GM23338 (cell line): Measurements from ENCODE around the gene PIR. TPM values are rescaled to one million over a fixed set of nuclear protein-coding genes. Genes with fewer than 3 reads are reported as not detected.

ENCODE experiments used
- ATAC-seq: fragments of 200-7000 bp; cut with Tn5 transposase; 3 replicates; pipeline ENCODE4 v1.9.1; 2020
- DNase-seq: peaks from one replicate; pipeline ENCODE4 v3.0.0-alpha.2; 2015; ENCODE audit warnings: low spot score
- H2AFZ ChIP-seq: fragments of 200-600 bp; sonication (generic); 2 replicates; pipeline ENCODE4 v1.8.0; 2016; ENCODE audit warnings: antibody characterized with exemption, mild to moderate bottlenecking, moderate library complexity
- H3F3A ChIP-seq: fragments of 200-600 bp; sonication (generic); replicated peaks from 2 replicates; pipeline ENCODE4 v1.8.0; 2017; ENCODE audit warnings: antibody characterized with exemption, mixed run types, low read depth
- H3K27ac ChIP-seq: fragments of 200-600 bp; sonication (generic); 2 replicates; pipeline ENCODE4 v1.6.1; 2016; ENCODE audit warnings: low read depth
- H3K27me3 ChIP-seq: fragments of 200-600 bp; sonication (generic); 2 replicates; pipeline ENCODE4 v1.8.0; 2016; ENCODE audit warnings: mild to moderate bottlenecking, mixed run types, moderate library complexity; ENCODE audit not compliant: insufficient read depth
- H3K36me3 ChIP-seq: fragments of 200-600 bp; sonication (generic); 2 replicates; pipeline ENCODE4 v1.8.0; 2016; ENCODE audit warnings: mild to moderate bottlenecking; ENCODE audit not compliant: insufficient read depth
- H3K4me1 ChIP-seq: fragments of 200-600 bp; sonication (generic); 2 replicates; pipeline ENCODE4 v1.8.0; 2016; ENCODE audit warnings: mild to moderate bottlenecking, moderate library complexity; ENCODE audit not compliant: insufficient read depth
- H3K4me2 ChIP-seq: fragments of 200-600 bp; sonication (generic); 2 replicates; pipeline ENCODE4 v1.7.1; 2017; ENCODE audit warnings: mixed run types
- H3K4me3 ChIP-seq: fragments of 200-600 bp; sonication (generic); 2 replicates; pipeline ENCODE4 v1.6.1; 2016; ENCODE audit warnings: mixed run types
- H3K79me2 ChIP-seq: fragments of 200-600 bp; sonication (generic); replicated peaks from 2 replicates; pipeline ENCODE4 v1.8.0; 2017; ENCODE audit warnings: mild to moderate bottlenecking; ENCODE audit not compliant: insufficient read depth
- H3K9me2 ChIP-seq: fragments of 200-600 bp; sonication (generic); 2 replicates; pipeline ENCODE4 v1.8.0; 2017; ENCODE audit not compliant: insufficient read depth
- H4K20me1 ChIP-seq: fragments of 200-600 bp; sonication (generic); replicated peaks from 2 replicates; pipeline ENCODE4 v1.8.0; 2017; ENCODE audit warnings: mild to moderate bottlenecking; ENCODE audit not compliant: insufficient read depth
- H3K27ac Mint-ChIP-seq: 2 replicates; pipeline ENCODE4 v1.8.0; 2020; ENCODE audit warnings: inconsistent platforms, mild to moderate bottlenecking, moderate library complexity, mixed read lengths
- H3K27me3 Mint-ChIP-seq: 3 replicates; pipeline ENCODE4 v1.8.0; 2022; ENCODE audit warnings: low read depth, mild to moderate bottlenecking, moderate library complexity, mixed read lengths, inconsistent platforms; ENCODE audit not compliant: insufficient read depth, poor library complexity
- H3K36me3 Mint-ChIP-seq: 3 replicates; pipeline ENCODE4 v1.8.0; 2021; ENCODE audit warnings: low read depth, mild to moderate bottlenecking, inconsistent platforms, moderate library complexity, mixed read lengths
- H3K4me1 Mint-ChIP-seq: 3 replicates; pipeline ENCODE4 v1.8.0; 2020; ENCODE audit warnings: mild to moderate bottlenecking, inconsistent platforms, mixed read lengths
- H3K4me3 Mint-ChIP-seq: 3 replicates; pipeline ENCODE4 v1.8.0; 2021; ENCODE audit warnings: moderate library complexity, mild to moderate bottlenecking, inconsistent platforms, mixed read lengths
- H3K9me3 Mint-ChIP-seq: 3 replicates; pipeline ENCODE4 v1.8.0; 2020; ENCODE audit warnings: moderate library complexity, mild to moderate bottlenecking, inconsistent platforms, mixed read lengths
- CREB1 ChIP-seq: fragments of 250-450 bp; sonication (Bioruptor Pico); IDR thresholded peaks from 2 replicates; pipeline ENCODE4 v1.5.0; 2020; ENCODE audit warnings: low read depth, mild to moderate bottlenecking, moderate library complexity
- EZH2 ChIP-seq: fragments of 200-600 bp; sonication (generic); IDR thresholded peaks from one replicate; pipeline ENCODE4 v1.8.0; 2017; ENCODE audit warnings: antibody characterized with exemption, mild to moderate bottlenecking, low read depth; ENCODE audit not compliant: unreplicated experiment
- EZH2phosphoT487 ChIP-seq: fragments of 200-600 bp; sonication (generic); IDR thresholded peaks from one replicate; pipeline ENCODE4 v1.8.1; 2018; ENCODE audit warnings: antibody characterized with exemption; ENCODE audit not compliant: unreplicated experiment
- JUNB ChIP-seq: IDR thresholded peaks from one replicate; pipeline ENCODE4 v1.6.1; 2016; ENCODE audit warnings: antibody characterized with exemption; ENCODE audit not compliant: unreplicated experiment
- NANOG ChIP-seq: IDR thresholded peaks from 2 replicates; pipeline ENCODE4 v1.6.1; 2016; ENCODE audit warnings: antibody characterized with exemption, borderline replicate concordance
- STAT1 ChIP-seq: IDR thresholded peaks from one replicate; pipeline ENCODE4 v1.6.1; 2016; ENCODE audit warnings: antibody characterized with exemption; ENCODE audit not compliant: unreplicated experiment
- ZNF114 ChIP-seq: fragments of 250-450 bp; sonication (Bioruptor Pico); IDR thresholded peaks from 2 replicates; pipeline ENCODE4 v1.5.0; 2020; ENCODE audit warnings: mild to moderate bottlenecking, moderate library complexity
- polyA plus RNA-seq: library from polyadenylated mRNA; unstranded; fragments of >200 nt; fragmentation: Nextera tagmentation; extraction: Ambion mirVana; gene quantifications from 2 replicates; pipeline ENCODE4 v1.2.1, GENCODE V29; 2016
- total RNA-seq: library from RNA; depleted of rRNA; stranded (reverse); fragments of >200 nt; shearing (Covaris generic); gene quantifications from 2 replicates; pipeline ENCODE4 v1.2.3, GENCODE V29; 2014
- TF ChIP-seq, protein P1 (sequence below): IDR thresholded peaks from one replicate; pipeline ENCODE4 v1.6.1; 2018; ENCODE audit warnings: antibody characterized with exemption; ENCODE audit not compliant: unreplicated experiment
- TF ChIP-seq, protein P2 (sequence below): fragments of 250-450 bp; sonication (Bioruptor Pico); IDR thresholded peaks from 2 replicates; pipeline ENCODE4 v1.5.0; 2020; ENCODE audit warnings: mild to moderate bottlenecking, moderate library complexity
- TF ChIP-seq, protein P3 (sequence below): IDR thresholded peaks from 2 replicates; pipeline ENCODE4 v1.6.1; 2016; ENCODE audit warnings: antibody characterized with exemption

Gene PIR
- total and polyA plus RNA-seq, 2 experiments from 2014 or later = 13.1 to 25.2 TPM

DNA sequence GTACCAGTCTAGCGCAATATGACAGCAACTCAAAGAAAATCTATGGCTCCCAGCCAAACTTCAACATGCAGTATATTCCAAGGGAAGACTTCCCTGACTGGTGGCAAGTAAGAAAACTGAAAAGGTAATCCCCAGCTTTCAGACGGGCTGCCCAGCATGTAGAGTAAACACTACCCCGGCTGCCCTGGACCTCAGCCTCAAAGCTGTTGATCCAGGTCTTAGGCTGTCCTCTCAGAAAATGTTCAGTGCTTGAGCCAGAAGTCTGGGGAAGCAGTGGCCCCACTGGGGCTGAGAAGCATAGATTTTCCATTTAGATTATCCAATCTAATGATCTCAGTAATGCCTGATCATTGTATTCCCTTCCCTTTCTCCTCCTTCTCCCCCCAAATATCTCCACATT, 29.3 kb upstream of the PIR start:
- no peak overlapping the region for H2AFZ ChIP-seq
- no peaks in the 10 kb centered on the region for H3K9me3 Mint-ChIP-seq
- ATAC-seq (no peak), DNase-seq (no peak)
- no peak overlapping the region for H3K27ac Mint-ChIP-seq
- H4K20me1 ChIP-seq = no peaks in the 10 kb centered on the region
- no peaks in the 10 kb centered on the region for H3K36me3 ChIP-seq
- no peaks in the 10 kb centered on the region for H3K27me3 Mint-ChIP-seq
- TF ChIP-seq, protein P1, sequence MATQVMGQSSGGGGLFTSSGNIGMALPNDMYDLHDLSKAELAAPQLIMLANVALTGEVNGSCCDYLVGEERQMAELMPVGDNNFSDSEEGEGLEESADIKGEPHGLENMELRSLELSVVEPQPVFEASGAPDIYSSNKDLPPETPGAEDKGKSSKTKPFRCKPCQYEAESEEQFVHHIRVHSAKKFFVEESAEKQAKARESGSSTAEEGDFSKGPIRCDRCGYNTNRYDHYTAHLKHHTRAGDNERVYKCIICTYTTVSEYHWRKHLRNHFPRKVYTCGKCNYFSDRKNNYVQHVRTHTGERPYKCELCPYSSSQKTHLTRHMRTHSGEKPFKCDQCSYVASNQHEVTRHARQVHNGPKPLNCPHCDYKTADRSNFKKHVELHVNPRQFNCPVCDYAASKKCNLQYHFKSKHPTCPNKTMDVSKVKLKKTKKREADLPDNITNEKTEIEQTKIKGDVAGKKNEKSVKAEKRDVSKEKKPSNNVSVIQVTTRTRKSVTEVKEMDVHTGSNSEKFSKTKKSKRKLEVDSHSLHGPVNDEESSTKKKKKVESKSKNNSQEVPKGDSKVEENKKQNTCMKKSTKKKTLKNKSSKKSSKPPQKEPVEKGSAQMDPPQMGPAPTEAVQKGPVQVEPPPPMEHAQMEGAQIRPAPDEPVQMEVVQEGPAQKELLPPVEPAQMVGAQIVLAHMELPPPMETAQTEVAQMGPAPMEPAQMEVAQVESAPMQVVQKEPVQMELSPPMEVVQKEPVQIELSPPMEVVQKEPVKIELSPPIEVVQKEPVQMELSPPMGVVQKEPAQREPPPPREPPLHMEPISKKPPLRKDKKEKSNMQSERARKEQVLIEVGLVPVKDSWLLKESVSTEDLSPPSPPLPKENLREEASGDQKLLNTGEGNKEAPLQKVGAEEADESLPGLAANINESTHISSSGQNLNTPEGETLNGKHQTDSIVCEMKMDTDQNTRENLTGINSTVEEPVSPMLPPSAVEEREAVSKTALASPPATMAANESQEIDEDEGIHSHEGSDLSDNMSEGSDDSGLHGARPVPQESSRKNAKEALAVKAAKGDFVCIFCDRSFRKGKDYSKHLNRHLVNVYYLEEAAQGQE = no peak
- TF ChIP-seq ZNF114 (CRISPR knock-in tag) (no peak), NANOG (no peak), EZH2phosphoT487 (no peak), STAT1 (no peak), EZH2 (no peak), CREB1 (no peak), JUNB (no peak)
- TF ChIP-seq, protein P2, sequence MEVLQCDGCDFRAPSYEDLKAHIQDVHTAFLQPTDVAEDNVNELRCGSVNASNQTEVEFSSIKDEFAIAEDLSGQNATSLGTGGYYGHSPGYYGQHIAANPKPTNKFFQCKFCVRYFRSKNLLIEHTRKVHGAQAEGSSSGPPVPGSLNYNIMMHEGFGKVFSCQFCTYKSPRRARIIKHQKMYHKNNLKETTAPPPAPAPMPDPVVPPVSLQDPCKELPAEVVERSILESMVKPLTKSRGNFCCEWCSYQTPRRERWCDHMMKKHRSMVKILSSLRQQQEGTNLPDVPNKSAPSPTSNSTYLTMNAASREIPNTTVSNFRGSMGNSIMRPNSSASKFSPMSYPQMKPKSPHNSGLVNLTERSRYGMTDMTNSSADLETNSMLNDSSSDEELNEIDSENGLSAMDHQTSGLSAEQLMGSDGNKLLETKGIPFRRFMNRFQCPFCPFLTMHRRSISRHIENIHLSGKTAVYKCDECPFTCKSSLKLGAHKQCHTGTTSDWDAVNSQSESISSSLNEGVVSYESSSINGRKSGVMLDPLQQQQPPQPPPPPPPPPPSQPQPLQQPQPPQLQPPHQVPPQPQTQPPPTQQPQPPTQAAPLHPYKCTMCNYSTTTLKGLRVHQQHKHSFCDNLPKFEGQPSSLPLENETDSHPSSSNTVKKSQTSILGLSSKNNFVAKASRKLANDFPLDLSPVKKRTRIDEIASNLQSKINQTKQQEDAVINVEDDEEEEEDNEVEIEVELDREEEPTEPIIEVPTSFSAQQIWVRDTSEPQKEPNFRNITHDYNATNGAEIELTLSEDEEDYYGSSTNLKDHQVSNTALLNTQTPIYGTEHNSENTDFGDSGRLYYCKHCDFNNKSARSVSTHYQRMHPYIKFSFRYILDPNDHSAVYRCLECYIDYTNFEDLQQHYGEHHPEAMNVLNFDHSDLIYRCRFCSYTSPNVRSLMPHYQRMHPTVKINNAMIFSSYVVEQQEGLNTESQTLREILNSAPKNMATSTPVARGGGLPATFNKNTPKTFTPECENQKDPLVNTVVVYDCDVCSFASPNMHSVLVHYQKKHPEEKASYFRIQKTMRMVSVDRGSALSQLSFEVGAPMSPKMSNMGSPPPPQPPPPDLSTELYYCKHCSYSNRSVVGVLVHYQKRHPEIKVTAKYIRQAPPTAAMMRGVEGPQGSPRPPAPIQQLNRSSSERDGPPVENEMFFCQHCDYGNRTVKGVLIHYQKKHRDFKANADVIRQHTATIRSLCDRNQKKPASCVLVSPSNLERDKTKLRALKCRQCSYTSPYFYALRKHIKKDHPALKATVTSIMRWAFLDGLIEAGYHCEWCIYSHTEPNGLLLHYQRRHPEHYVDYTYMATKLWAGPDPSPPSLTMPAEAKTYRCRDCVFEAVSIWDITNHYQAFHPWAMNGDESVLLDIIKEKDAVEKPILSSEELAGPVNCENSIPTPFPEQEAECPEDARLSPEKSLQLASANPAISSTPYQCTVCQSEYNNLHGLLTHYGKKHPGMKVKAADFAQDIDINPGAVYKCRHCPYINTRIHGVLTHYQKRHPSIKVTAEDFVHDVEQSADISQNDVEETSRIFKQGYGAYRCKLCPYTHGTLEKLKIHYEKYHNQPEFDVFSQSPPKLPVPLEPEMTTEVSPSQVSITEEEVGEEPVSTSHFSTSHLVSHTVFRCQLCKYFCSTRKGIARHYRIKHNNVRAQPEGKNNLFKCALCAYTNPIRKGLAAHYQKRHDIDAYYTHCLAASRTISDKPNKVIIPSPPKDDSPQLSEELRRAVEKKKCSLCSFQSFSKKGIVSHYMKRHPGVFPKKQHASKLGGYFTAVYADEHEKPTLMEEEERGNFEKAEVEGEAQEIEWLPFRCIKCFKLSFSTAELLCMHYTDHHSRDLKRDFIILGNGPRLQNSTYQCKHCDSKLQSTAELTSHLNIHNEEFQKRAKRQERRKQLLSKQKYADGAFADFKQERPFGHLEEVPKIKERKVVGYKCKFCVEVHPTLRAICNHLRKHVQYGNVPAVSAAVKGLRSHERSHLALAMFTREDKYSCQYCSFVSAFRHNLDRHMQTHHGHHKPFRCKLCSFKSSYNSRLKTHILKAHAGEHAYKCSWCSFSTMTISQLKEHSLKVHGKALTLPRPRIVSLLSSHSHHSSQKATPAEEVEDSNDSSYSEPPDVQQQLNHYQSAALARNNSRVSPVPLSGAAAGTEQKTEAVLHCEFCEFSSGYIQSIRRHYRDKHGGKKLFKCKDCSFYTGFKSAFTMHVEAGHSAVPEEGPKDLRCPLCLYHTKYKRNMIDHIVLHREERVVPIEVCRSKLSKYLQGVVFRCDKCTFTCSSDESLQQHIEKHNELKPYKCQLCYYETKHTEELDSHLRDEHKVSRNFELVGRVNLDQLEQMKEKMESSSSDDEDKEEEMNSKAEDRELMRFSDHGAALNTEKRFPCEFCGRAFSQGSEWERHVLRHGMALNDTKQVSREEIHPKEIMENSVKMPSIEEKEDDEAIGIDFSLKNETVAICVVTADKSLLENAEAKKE (CRISPR knock-in tag) = no peak
- TF ChIP-seq, protein P3, sequence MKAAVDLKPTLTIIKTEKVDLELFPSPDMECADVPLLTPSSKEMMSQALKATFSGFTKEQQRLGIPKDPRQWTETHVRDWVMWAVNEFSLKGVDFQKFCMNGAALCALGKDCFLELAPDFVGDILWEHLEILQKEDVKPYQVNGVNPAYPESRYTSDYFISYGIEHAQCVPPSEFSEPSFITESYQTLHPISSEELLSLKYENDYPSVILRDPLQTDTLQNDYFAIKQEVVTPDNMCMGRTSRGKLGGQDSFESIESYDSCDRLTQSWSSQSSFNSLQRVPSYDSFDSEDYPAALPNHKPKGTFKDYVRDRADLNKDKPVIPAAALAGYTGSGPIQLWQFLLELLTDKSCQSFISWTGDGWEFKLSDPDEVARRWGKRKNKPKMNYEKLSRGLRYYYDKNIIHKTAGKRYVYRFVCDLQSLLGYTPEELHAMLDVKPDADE = no peak
- H3K36me3 Mint-ChIP-seq = no peaks in the 10 kb centered on the region
- H3F3A ChIP-seq = no peaks in the 10 kb centered on the region
- no peaks in the 10 kb centered on the region for H3K9me2 ChIP-seq
- no peaks in the 10 kb centered on the region for H3K79me2 ChIP-seq
- H3K4me3 ChIP-seq = no peak overlapping the region
- no peak overlapping the region for H3K4me2 ChIP-seq
- no peak overlapping the region for H3K27ac ChIP-seq
- H3K4me1 Mint-ChIP-seq = no peaks in the 10 kb centered on the region
- H3K27me3 ChIP-seq = no peaks in the 10 kb centered on the region
- H3K4me3 Mint-ChIP-seq = no peak overlapping the region
- H3K4me1 ChIP-seq = no peaks in the 10 kb centered on the region
